HCT116 (cell line): Measurements from ENCODE around the gene CENPX.

Experiments used
- EGR1 ChIP-seq: IDR thresholded peaks from 2 replicates; pipeline ENCODE4 v1.6.1; 2012; ENCODE audit warnings: low read depth
- EZH2 ChIP-seq: fragments of 200-600 bp; sonication (generic); IDR thresholded peaks from 2 replicates; pipeline ENCODE4 v1.6.1; 2017; ENCODE audit warnings: antibody characterized with exemption, mixed run types
- EZH2phosphoT487 ChIP-seq: fragments of 200-600 bp; IDR thresholded peaks from 2 replicates; pipeline ENCODE4 v1.6.1; 2018; ENCODE audit warnings: antibody characterized with exemption, borderline replicate concordance
- FOSL1 ChIP-seq: IDR thresholded peaks from 2 replicates; pipeline ENCODE4 v1.6.1; 2012; ENCODE audit warnings: low read depth
- POLR2A ChIP-seq: IDR thresholded peaks from 2 replicates; pipeline ENCODE4 v1.7.0; 2011; ENCODE audit warnings: borderline replicate concordance; ENCODE audit not compliant: insufficient read depth, insufficient read length; ENCODE audit errors: extremely low read depth
- POLR2AphosphoS5 ChIP-seq: IDR thresholded peaks from 2 replicates; pipeline ENCODE4 v1.6.1; 2011; ENCODE audit warnings: mild to moderate bottlenecking, low read depth, low read length, moderate library complexity
- SRF ChIP-seq: IDR thresholded peaks from 2 replicates; pipeline ENCODE4 v1.6.1; 2012; ENCODE audit warnings: low read depth
- ZNF274 ChIP-seq: fragments of 200-500 bp; sonication (Bioruptor generic); IDR thresholded peaks from 2 replicates; pipeline ENCODE4 v1.6.1; 2014; ENCODE audit warnings: mild to moderate bottlenecking, low read depth, low read length, inconsistent platforms
- TF ChIP-seq, protein P1 (sequence below), 3 experiments: fragments of 200-600 bp in 1 of 3; sonication (generic) in 1 of 3; IDR thresholded peaks in 2 of 3; conservative IDR thresholded peaks in 1 of 3; 2 replicates each; pipeline ENCODE4 v1.5.1; 2012 to 2017; ENCODE audit warnings: low read depth in 2 of 3, low read length in 2 of 3, antibody characterized with exemption in 1 of 3, borderline replicate concordance in 1 of 3, control low read depth in 1 of 3, mild to moderate bottlenecking in 1 of 3, mixed read lengths in 1 of 3, mixed run types in 1 of 3, moderate library complexity in 1 of 3; ENCODE audit not compliant: insufficient read depth in 1 of 3
- TF ChIP-seq, protein P2 (sequence below): IDR thresholded peaks from 2 replicates; pipeline ENCODE4 v1.6.1; 2012; ENCODE audit warnings: low read depth

DNA sequence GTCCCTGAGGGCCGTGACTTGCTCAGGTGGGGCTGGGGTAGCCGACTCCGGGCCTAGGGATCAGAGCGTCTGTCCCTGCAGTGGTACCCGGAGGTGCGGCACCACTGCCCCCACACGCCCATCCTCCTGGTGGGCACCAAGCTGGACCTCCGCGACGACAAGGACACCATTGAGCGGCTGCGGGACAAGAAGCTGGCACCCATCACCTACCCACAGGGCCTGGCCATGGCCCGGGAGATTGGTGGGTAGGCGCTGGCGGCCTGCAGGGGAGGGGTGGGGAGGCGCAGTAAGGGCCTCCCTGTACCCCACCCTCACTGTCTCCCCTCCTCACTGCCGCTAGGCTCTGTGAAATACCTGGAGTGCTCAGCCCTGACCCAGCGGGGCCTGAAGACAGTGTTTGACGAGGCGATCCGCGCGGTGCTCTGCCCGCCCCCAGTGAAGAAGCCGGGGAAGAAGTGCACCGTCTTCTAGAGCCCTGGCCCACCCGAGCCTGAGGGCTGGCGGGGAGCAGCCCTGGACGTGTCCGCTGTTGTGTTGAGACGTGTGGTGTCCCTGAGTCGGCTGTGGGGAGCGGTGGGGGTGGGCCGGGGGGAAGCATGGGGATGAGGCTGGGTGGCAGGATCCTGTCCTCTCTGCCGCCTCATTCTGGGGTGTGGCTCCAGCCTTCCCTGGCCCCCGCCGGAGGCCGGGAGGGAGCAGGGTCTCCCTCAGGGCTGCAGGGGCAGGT lies 10.8 kb upstream of the CENPX start:
- TF ChIP-seq SRF (no peak), EZH2 (no peak), POLR2A (no peak), EZH2phosphoT487 (no peak), FOSL1 (no peak), POLR2AphosphoS5 (no peak), ZNF274 (no peak), EGR1 (no peak)
- TF ChIP-seq, protein P1, sequence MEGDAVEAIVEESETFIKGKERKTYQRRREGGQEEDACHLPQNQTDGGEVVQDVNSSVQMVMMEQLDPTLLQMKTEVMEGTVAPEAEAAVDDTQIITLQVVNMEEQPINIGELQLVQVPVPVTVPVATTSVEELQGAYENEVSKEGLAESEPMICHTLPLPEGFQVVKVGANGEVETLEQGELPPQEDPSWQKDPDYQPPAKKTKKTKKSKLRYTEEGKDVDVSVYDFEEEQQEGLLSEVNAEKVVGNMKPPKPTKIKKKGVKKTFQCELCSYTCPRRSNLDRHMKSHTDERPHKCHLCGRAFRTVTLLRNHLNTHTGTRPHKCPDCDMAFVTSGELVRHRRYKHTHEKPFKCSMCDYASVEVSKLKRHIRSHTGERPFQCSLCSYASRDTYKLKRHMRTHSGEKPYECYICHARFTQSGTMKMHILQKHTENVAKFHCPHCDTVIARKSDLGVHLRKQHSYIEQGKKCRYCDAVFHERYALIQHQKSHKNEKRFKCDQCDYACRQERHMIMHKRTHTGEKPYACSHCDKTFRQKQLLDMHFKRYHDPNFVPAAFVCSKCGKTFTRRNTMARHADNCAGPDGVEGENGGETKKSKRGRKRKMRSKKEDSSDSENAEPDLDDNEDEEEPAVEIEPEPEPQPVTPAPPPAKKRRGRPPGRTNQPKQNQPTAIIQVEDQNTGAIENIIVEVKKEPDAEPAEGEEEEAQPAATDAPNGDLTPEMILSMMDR (IDR thresholded peaks at IDR 0.05 in 2 of 3, conservative IDR thresholded peaks at IDR 0.05 in 1 of 3; ENCODE audit: borderline replicate concordance in 1 of 3, insufficient read depth in 1 of 3, low read depth in 2 of 3, low read length in 2 of 3), result no peak
- TF ChIP-seq, protein P2, sequence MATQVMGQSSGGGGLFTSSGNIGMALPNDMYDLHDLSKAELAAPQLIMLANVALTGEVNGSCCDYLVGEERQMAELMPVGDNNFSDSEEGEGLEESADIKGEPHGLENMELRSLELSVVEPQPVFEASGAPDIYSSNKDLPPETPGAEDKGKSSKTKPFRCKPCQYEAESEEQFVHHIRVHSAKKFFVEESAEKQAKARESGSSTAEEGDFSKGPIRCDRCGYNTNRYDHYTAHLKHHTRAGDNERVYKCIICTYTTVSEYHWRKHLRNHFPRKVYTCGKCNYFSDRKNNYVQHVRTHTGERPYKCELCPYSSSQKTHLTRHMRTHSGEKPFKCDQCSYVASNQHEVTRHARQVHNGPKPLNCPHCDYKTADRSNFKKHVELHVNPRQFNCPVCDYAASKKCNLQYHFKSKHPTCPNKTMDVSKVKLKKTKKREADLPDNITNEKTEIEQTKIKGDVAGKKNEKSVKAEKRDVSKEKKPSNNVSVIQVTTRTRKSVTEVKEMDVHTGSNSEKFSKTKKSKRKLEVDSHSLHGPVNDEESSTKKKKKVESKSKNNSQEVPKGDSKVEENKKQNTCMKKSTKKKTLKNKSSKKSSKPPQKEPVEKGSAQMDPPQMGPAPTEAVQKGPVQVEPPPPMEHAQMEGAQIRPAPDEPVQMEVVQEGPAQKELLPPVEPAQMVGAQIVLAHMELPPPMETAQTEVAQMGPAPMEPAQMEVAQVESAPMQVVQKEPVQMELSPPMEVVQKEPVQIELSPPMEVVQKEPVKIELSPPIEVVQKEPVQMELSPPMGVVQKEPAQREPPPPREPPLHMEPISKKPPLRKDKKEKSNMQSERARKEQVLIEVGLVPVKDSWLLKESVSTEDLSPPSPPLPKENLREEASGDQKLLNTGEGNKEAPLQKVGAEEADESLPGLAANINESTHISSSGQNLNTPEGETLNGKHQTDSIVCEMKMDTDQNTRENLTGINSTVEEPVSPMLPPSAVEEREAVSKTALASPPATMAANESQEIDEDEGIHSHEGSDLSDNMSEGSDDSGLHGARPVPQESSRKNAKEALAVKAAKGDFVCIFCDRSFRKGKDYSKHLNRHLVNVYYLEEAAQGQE, result no peak
